Natural killer cell (primary cell): Measurements from ENCODE around the gene ZNF860. TPM values are rescaled to one million over a fixed set of nuclear protein-coding genes. Genes with fewer than 3 reads are reported as not detected.

ENCODE experiments used
- ATAC-seq, 3 donors: fragments of 150-1000 bp in 2 of 3; fragments of 200-7000 bp in 1 of 3; cut with Tn5 transposase; 1 replicate in 1 of 3; 2 replicates in 2 of 3; pipeline ENCODE4 v1.10.0; 2021; ENCODE audit warnings: mild to moderate bottlenecking in 2 of 3, moderate library complexity in 2 of 3
- DNase-seq, 2 donors: peaks; one replicate each; pipeline versions ENCODE4 v3.0.0 to v3.0.0-alpha.2; 2013 to 2021; ENCODE audit warnings: mixed read lengths in 1 of 2
- H3K27ac ChIP-seq: one replicate; pipeline ENCODE4 v1.5.1; 2013; ENCODE audit warnings: mild to moderate bottlenecking, low read length
- H3K27me3 ChIP-seq: one replicate; pipeline ENCODE4 v1.6.1; 2013; ENCODE audit warnings: low read length; ENCODE audit not compliant: control insufficient read depth, insufficient read depth
- H3K36me3 ChIP-seq: one replicate; pipeline ENCODE4 v1.6.1; 2013; ENCODE audit warnings: low read length; ENCODE audit not compliant: control insufficient read depth, insufficient read depth
- H3K4me1 ChIP-seq: one replicate; pipeline ENCODE4 v1.6.1; 2013; ENCODE audit warnings: low read length; ENCODE audit not compliant: control insufficient read depth, insufficient read depth
- H3K4me3 ChIP-seq: one replicate; pipeline ENCODE4 v1.5.1; 2013; ENCODE audit warnings: low read length
- H3K9me3 ChIP-seq: one replicate; pipeline ENCODE4 v1.6.1; 2013; ENCODE audit warnings: low read length; ENCODE audit not compliant: control insufficient read depth, insufficient read depth
- H3K27ac Mint-ChIP-seq, 2 donors: one replicate each; pipeline ENCODE4 v1.8.0; 2022; ENCODE audit warnings: mild to moderate bottlenecking in 2 of 2, mixed read lengths in 2 of 2, moderate library complexity in 1 of 2
- H3K27me3 Mint-ChIP-seq, 2 donors: one replicate each; pipeline ENCODE4 v1.8.0; 2022; ENCODE audit warnings: low read depth in 2 of 2, mixed read lengths in 2 of 2
- H3K36me3 Mint-ChIP-seq: one replicate; pipeline ENCODE4 v1.8.0; 2022; ENCODE audit warnings: mixed read lengths
- H3K4me1 Mint-ChIP-seq, 2 donors: one replicate each; pipeline ENCODE4 v1.8.0; 2022; ENCODE audit warnings: mixed read lengths in 2 of 2
- H3K4me3 Mint-ChIP-seq: one replicate; pipeline ENCODE4 v1.8.0; 2022; ENCODE audit warnings: mild to moderate bottlenecking, moderate library complexity, mixed read lengths
- H3K9me3 Mint-ChIP-seq, 2 donors: one replicate each; pipeline ENCODE4 v1.8.0; 2022; ENCODE audit warnings: mixed read lengths in 2 of 2
- WGBS: methylation state at CpG from one replicate; pipeline ENCODE4 v1.1.7; 2013; ENCODE audit warnings: missing lambda C conversion rate; ENCODE audit not compliant: insufficient coverage; 5-methylcytosine and 5-hydroxymethylcytosine counted together
- intact Hi-C: fragments of 100-400 bp; cut with micrococcal nuclease; formaldehyde crosslinking; loops from one replicate; pipeline ENCODE4 v1.14.2; 2022
- total RNA-seq, 4 donors: library from RNA; stranded (reverse); fragments of 120-200 nt in 1 of 4; gene quantifications; one replicate each; pipeline versions ENCODE4 v1.2.3 to v1.2.4, GENCODE V29; 2013 to 2022
- TF ChIP-seq, protein P1 (sequence below): fragments of 200-600 bp; IDR thresholded peaks from one replicate; pipeline ENCODE4 v1.8.0; 2022; ENCODE audit warnings: antibody characterized with exemption

Gene ZNF860
- total RNA-seq, 3 donors from 2014 or later (not counting 1 experiment from before 2014, with no cell fraction given) = 0.10 TPM; not detected in 2

DNA sequence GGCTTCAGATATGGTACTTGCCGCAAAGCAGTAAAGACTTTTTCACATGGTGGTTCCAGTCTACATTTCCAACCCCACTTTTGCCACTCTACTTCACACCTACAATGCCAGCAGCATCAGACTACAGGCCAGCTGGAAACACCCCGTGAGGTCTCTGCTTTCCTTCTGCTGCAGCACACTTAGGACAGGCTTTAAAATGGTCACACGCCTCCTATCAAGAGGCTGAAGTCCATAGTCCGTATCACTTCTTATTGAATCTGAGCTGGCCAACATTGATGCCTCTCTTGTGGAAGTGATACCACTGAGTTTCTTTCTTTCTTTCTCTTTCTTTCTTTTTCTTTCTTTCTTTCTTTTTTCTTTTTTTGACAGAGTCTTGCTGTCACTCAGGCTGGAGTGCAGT, 59.8 kb downstream of the ZNF860 start:
- intact Hi-C loops = no loop called here
- no peaks in the 10 kb centered on the region for H3K4me1 ChIP-seq
- Mint-ChIP-seq H3K27me3 (peaks cover 0 to 1% of the 10 kb centered on the region in 2 donors), H3K4me1 (no peaks in the 10 kb centered on the region), H3K36me3 (peaks cover 11% of the 10 kb centered on the region), H3K9me3 (peaks cover 8% of the 10 kb centered on the region in 2 donors), H3K4me3 (no peak overlapping the region), H3K27ac (no peak overlapping the region)
- peaks cover 26% of the 10 kb centered on the region for H3K9me3 ChIP-seq
- no peak overlapping the region for H3K27ac ChIP-seq
- no peak overlapping the region for H3K4me3 ChIP-seq
- DNase-seq (no peak), ATAC-seq (no peak)
- WGBS = 91% methylated on average over 4 of the region's 4 CpGs
- H3K27me3 ChIP-seq = no peaks in the 10 kb centered on the region
- TF ChIP-seq, protein P1, sequence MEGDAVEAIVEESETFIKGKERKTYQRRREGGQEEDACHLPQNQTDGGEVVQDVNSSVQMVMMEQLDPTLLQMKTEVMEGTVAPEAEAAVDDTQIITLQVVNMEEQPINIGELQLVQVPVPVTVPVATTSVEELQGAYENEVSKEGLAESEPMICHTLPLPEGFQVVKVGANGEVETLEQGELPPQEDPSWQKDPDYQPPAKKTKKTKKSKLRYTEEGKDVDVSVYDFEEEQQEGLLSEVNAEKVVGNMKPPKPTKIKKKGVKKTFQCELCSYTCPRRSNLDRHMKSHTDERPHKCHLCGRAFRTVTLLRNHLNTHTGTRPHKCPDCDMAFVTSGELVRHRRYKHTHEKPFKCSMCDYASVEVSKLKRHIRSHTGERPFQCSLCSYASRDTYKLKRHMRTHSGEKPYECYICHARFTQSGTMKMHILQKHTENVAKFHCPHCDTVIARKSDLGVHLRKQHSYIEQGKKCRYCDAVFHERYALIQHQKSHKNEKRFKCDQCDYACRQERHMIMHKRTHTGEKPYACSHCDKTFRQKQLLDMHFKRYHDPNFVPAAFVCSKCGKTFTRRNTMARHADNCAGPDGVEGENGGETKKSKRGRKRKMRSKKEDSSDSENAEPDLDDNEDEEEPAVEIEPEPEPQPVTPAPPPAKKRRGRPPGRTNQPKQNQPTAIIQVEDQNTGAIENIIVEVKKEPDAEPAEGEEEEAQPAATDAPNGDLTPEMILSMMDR = no peak
- H3K36me3 ChIP-seq = no peaks in the 10 kb centered on the region

Other genes with a start within 250 kb of the ZNF860 start
- gene OSBPL10, start 488 bp upstream of the ZNF860 start, total RNA-seq = 1 to 10 TPM in 2 of 3 donors, under 1 TPM in 1; 1.00 to 3.6 (median 1.6) TPM
- 10 to 100 TPM; 14.8 to 35.3 (median 28.4) TPM for gene GPD1L, start 124.9 kb downstream of the ZNF860 start, total RNA-seq